Osteoblast (primary cell): ENCODE data around the gene ZNF774. TPM values are rescaled to one million over a fixed set of nuclear protein-coding genes. Genes with fewer than 3 reads are reported as not detected.

Source experiments
- DNase-seq: peaks from one replicate; pipeline ENCODE4 v3.0.0; 2011; ENCODE audit warnings: low spot score, mixed read lengths; ENCODE audit not compliant: insufficient read length; ENCODE audit errors: missing footprints
- H2AFZ ChIP-seq: 2 replicates; pipeline ENCODE4 v1.6.0; 2011; ENCODE audit warnings: mild to moderate bottlenecking, low read length
- H3K27ac ChIP-seq: 2 replicates; pipeline ENCODE4 v1.5.1; 2011; ENCODE audit warnings: mild to moderate bottlenecking, low read depth, low read length, moderate library complexity
- H3K27me3 ChIP-seq: 2 replicates; pipeline ENCODE4 v1.6.0; 2012; ENCODE audit warnings: mild to moderate bottlenecking, control low read depth, inconsistent platforms, low read length, moderate library complexity; ENCODE audit not compliant: insufficient read depth
- H3K36me3 ChIP-seq: 2 replicates; pipeline ENCODE4 v1.5.1; 2011; ENCODE audit warnings: mild to moderate bottlenecking, low read length, control low read depth, moderate library complexity; ENCODE audit not compliant: insufficient read depth
- H3K4me1 ChIP-seq: 2 replicates; pipeline ENCODE4 v1.5.1; 2011; ENCODE audit warnings: mild to moderate bottlenecking, low read length, control low read depth, moderate library complexity; ENCODE audit not compliant: insufficient read depth
- H3K4me2 ChIP-seq: 2 replicates; pipeline ENCODE4 v1.6.0; 2011; ENCODE audit warnings: mild to moderate bottlenecking, low read length; ENCODE audit not compliant: insufficient read depth
- H3K4me3 ChIP-seq: fragments of 200-600 bp; sonication (generic); 3 replicates; pipeline ENCODE4 v1.5.1; 2012; ENCODE audit warnings: mild to moderate bottlenecking, low read length, inconsistent platforms; ENCODE audit not compliant: insufficient read depth
- H3K79me2 ChIP-seq: 2 replicates; pipeline ENCODE4 v1.6.0; 2012; ENCODE audit warnings: mild to moderate bottlenecking, low read length, control low read depth, inconsistent platforms; ENCODE audit not compliant: insufficient read depth
- H3K9me3 ChIP-seq: 2 replicates; pipeline ENCODE4 v1.5.1; 2011; ENCODE audit warnings: low read depth, low read length, control low read depth
- H4K20me1 ChIP-seq: 2 replicates; pipeline ENCODE4 v1.6.0; 2012; ENCODE audit warnings: mild to moderate bottlenecking, low read length, control low read depth; ENCODE audit not compliant: insufficient read depth
- CTCF ChIP-seq: IDR thresholded peaks from 2 replicates; pipeline ENCODE4 v1.5.1; 2011; ENCODE audit warnings: mild to moderate bottlenecking, low read depth, low read length, moderate library complexity; ENCODE audit errors: extremely low read depth
- total RNA-seq: library from RNA; depleted of rRNA; stranded (reverse); fragments of >200 nt; gene quantifications from 2 replicates; pipeline ENCODE4 v1.2.3, GENCODE V29; 2012

Gene ZNF774
- total RNA-seq, 1 donor: 1.8 TPM

- H2AFZ ChIP-seq: no peak overlapping the region
- no peak overlapping the region for H3K4me3 ChIP-seq
- no peak for TF ChIP-seq CTCF
- H3K36me3 ChIP-seq: no peaks in the 10 kb centered on the region
- H3K27me3 ChIP-seq: no peaks in the 10 kb centered on the region
- H3K27ac ChIP-seq: no peak overlapping the region
- H3K4me1 ChIP-seq: no peaks in the 10 kb centered on the region
- H3K9me3 ChIP-seq: no peaks in the 10 kb centered on the region
- no peaks in the 10 kb centered on the region for H3K79me2 ChIP-seq
- H3K4me2 ChIP-seq: no peak overlapping the region
- no peaks in the 10 kb centered on the region for H4K20me1 ChIP-seq
- DNase-seq: no peak
Observed at GRCh38 chr15:90325726-90326125, 26.4 kb upstream of the ZNF774 start.

GRCh38 chr15:90326441-90326840 is 25.6 kb upstream of the ZNF774 start:
- no peaks in the 10 kb centered on the region for H3K36me3 ChIP-seq

GRCh38 chr15:90327311-90327710 is 24.8 kb upstream of the ZNF774 start:
- no peak for DNase-seq
- Histone ChIP-seq H3K4me3 (no peak overlapping the region), H3K4me2 (no peak overlapping the region), H3K79me2 (no peaks in the 10 kb centered on the region), H3K27me3 (no peaks in the 10 kb centered on the region), H4K20me1 (no peaks in the 10 kb centered on the region), H2AFZ (no peak overlapping the region), H3K4me1 (no peaks in the 10 kb centered on the region), H3K9me3 (no peaks in the 10 kb centered on the region), H3K36me3 (no peaks in the 10 kb centered on the region), H3K27ac (no peak overlapping the region)
- TF ChIP-seq CTCF: no peak

More at GRCh38 chr15:90326441-90326840, 25.6 kb upstream of the ZNF774 start:
- Histone ChIP-seq H3K4me2 (no peak overlapping the region), H2AFZ (no peak overlapping the region), H3K4me3 (no peak overlapping the region), H3K27ac (no peak overlapping the region), H3K9me3 (no peaks in the 10 kb centered on the region), H4K20me1 (no peaks in the 10 kb centered on the region), H3K27me3 (no peaks in the 10 kb centered on the region), H3K4me1 (no peaks in the 10 kb centered on the region), H3K79me2 (no peaks in the 10 kb centered on the region)
- no peak for DNase-seq
- TF ChIP-seq CTCF: no peak

- no peak for TF ChIP-seq CTCF
- DNase-seq: no peak
- H3K9me3 ChIP-seq: no peaks in the 10 kb centered on the region
- no peak overlapping the region for H3K4me3 ChIP-seq
- no peak overlapping the region for H3K27ac ChIP-seq
- H2AFZ ChIP-seq: no peak overlapping the region
- H3K4me2 ChIP-seq: no peak overlapping the region
- H3K4me1 ChIP-seq: peaks cover 8% of the 10 kb centered on the region
- H4K20me1 ChIP-seq: no peaks in the 10 kb centered on the region
- no peaks in the 10 kb centered on the region for H3K79me2 ChIP-seq
- no peaks in the 10 kb centered on the region for H3K27me3 ChIP-seq
- no peaks in the 10 kb centered on the region for H3K36me3 ChIP-seq
Observed at GRCh38 chr15:90334304-90334731, 17.8 kb upstream of the ZNF774 start.
